BJ (cell line): Measurements from ENCODE around the gene MMS19. TPM values are rescaled to one million over a fixed set of nuclear protein-coding genes. Genes with fewer than 3 reads are reported as not detected.

ENCODE experiments used
- CTCF ChIA-PET: fragments of 350-600 bp; formaldehyde crosslinking; extraction: SDS; loops from one replicate; lab custom pipeline; 2021; ENCODE audit warnings: antibody characterized with exemption, inconsistent platforms; lab: Yijun Ruan, JAX
- POLR2A ChIA-PET: fragments of 300-600 bp; sonication (Branson Sonifier 250); formaldehyde crosslinking; extraction: SDS; loops from one replicate; lab custom pipeline; 2021; ENCODE audit warnings: antibody characterized with exemption; lab: Charles Lee
- DNase-seq: peaks from one replicate; pipeline ENCODE4 v3.0.0-alpha.2; 2011; ENCODE audit warnings: low read depth
- H3K27me3 ChIP-seq: 2 replicates; pipeline ENCODE4 v1.6.0; 2011; ENCODE audit warnings: low read length; ENCODE audit not compliant: control insufficient read depth, insufficient read depth
- H3K36me3 ChIP-seq: 2 replicates; pipeline ENCODE4 v1.5.1; 2011; ENCODE audit warnings: low read length; ENCODE audit not compliant: control insufficient read depth, insufficient read depth
- H3K4me3 ChIP-seq: 2 replicates; pipeline ENCODE4 v1.5.1; 2011; ENCODE audit warnings: low read depth, mild to moderate bottlenecking, control low read depth, low read length
- CTCF ChIP-seq: IDR thresholded peaks from 2 replicates; pipeline ENCODE4 v1.5.1; 2011; ENCODE audit warnings: low read depth, mild to moderate bottlenecking, control low read depth, inconsistent platforms, low read length, moderate library complexity; ENCODE audit not compliant: insufficient read depth
- polyA plus RNA-seq: library from polyadenylated mRNA; depleted of rRNA; stranded (reverse); fragments of >200 nt; gene quantifications from 2 replicates; pipeline ENCODE4 v1.2.3, GENCODE V29; 2011

The MMS19 gene
- polyA plus RNA-seq, 1 experiment = 97.5 TPM

DNA sequence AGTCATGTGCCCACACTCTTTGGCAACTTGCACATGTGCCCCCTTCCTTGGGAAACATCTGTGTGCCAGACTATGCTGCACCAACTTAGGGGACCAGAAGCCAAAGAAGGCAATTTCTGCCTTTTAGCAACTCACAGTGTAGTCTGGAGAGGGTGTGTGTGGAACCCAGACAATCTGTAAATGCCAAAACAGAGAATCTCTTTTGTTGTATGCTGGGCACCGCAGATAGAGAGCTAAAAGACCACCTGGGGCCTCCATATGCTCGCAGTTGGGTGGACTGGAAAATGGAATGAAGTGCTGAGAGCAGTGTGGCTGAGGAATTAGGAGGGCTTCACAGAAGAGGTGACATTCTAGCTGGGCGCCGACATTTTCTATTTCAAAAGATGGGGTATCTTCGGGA, 26.9 kb upstream of the MMS19 start:
- Histone ChIP-seq H3K4me3 (no peak overlapping the region), H3K36me3 (no peaks in the 10 kb centered on the region), H3K27me3 (no peaks in the 10 kb centered on the region)
- TF ChIP-seq CTCF = no peak
- no peak for DNase-seq
- ChIA-PET POLR2A (no interaction called here), CTCF (interaction anchor here (0.5 to 1.1 kb wide), 3 partner anchors 10 to 109 kb away, joined by 3 read pairs; no protein-coding TSS in a partner anchor)

GRCh38 chr10:97522937-97523336, 24.7 kb upstream of the MMS19 start:
- no peak for DNase-seq
- ChIA-PET POLR2A (no interaction called here), CTCF (interaction anchor here (1.2 kb wide), 1 partner anchor 24 kb away, joined by 6 read pairs; the partner anchor contains the start of gene UBTD1)
- Histone ChIP-seq H3K27me3 (no peaks in the 10 kb centered on the region), H3K36me3 (no peaks in the 10 kb centered on the region), H3K4me3 (no peak overlapping the region)
- no peak for TF ChIP-seq CTCF

- TF ChIP-seq CTCF = no peak
- no peak for DNase-seq
- CTCF ChIA-PET = interaction anchor here (1.1 to 1.2 kb wide), 7 partner anchors 8 to 50 kb away, joined by 3 to 6 read pairs (median 4); partner anchors contain the start of genes ANKRD2 and UBTD1
- Histone ChIP-seq H3K36me3 (no peaks in the 10 kb centered on the region), H3K4me3 (no peak overlapping the region), H3K27me3 (no peaks in the 10 kb centered on the region)
- POLR2A ChIA-PET = no interaction called here
Observed at GRCh38 chr10:97522071-97522470, 23.8 kb upstream of the MMS19 start.

DNA sequence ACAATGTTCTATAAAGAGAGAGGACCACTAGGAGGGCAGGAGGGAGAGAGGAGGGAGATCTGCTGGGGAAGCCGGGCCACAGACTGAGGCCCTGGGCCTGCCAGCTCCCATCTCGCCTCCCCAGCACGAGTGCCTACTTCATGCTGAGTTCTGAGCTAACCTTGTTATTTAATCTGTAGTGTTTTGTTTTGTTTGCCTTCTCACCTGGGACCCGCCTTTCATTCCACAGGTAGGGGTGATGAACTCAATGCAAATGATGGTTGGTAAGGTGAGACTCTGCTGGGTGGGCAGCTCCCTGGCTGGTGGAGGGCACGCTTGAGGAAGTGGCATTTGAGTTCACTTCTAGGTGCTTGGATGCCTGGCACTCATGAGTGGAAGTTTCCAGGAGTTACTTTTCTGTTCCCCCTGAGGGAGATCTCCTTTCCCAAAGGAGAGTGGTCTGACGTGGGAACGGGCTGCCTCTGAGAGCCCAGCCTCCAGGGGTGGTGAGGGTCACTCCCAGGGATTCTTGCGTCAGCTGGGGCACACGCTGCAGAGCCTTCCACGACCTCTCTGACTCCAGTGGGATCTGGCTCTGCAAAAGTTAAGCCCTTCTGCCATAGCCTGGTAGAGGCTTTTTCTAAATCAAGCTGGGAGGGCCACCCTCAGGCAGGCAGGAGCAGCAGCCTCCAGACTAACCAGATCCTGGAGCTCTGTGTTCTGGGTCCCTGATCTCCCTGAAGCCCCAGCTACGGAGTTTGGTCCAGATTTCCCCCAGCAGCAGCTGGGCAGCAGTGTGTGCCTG, 22.9 kb upstream of the MMS19 start:
- no peak for TF ChIP-seq CTCF
- Histone ChIP-seq H3K27me3 (no peaks in the 10 kb centered on the region), H3K4me3 (no peak overlapping the region), H3K36me3 (no peaks in the 10 kb centered on the region)
- ChIA-PET POLR2A (no interaction called here), CTCF (interaction anchor here (0.6 to 1.3 kb wide), 8 partner anchors 9 to 51 kb away, joined by 3 to 5 read pairs (median 4); partner anchors contain the start of gene ANKRD2)
- no peak for DNase-seq

GRCh38 chr10:97520520-97520919, 22.3 kb upstream of the MMS19 start:
- POLR2A ChIA-PET = no interaction called here
- H3K27me3 ChIP-seq = no peaks in the 10 kb centered on the region
- CTCF ChIA-PET = interaction anchor here (0.6 to 1.3 kb wide), 3 partner anchors 15 to 21 kb away, joined by 3 to 4 read pairs (median 3); no protein-coding TSS in a partner anchor

More at GRCh38 chr10:97520520-97520919, 22.3 kb upstream of the MMS19 start:
- Histone ChIP-seq H3K4me3 (no peak overlapping the region), H3K36me3 (no peaks in the 10 kb centered on the region)
- no peak for TF ChIP-seq CTCF
- no peak for DNase-seq
